Heart left ventricle (tissue), 13 donors: ENCODE data around the gene PTPN5.

Source experiments
- POLR2A ChIP-seq, 2 donors: fragments of 450-650 bp; IDR thresholded peaks; one replicate each; pipeline ENCODE4 v1.6.1; 2017; ENCODE audit warnings: antibody characterized with exemption in 2 of 2, mild to moderate bottlenecking in 2 of 2, moderate library complexity in 2 of 2
- TF ChIP-seq, protein P1 (sequence below), 12 donors: fragments of 200-600 bp; sonication (generic) in 4 of 12; IDR thresholded peaks; one replicate each; pipeline versions ENCODE4 v1.5.0 to v1.8.0; 2018 to 2022; ENCODE audit warnings: antibody characterized with exemption in 12 of 12, mild to moderate bottlenecking in 5 of 12
- donor health status: ischemic (EF 13 %, LVEDD 7.1; RV severe dilation, severe dysfunction).
- donor health status: DM: no; HTN: yes; CAD: no.
- donor health status: DM: no; HTN: no; CAD: no.
- donor health status: ischemic (EF 25% LVEDD 6.9; RV normal size, moderate dysfunction).
- donor health status: ischemic (EF 25% LVEDD 5.7; RV mildly dilated, moderate dysfunction).
- donor health status: ischemic (EF 35%, LVEDD 5.7; RV mildly dilated, moderate dysfunction).
- donor health status: nonischemic (EF 11% LVEDD 7.7; RV severe dilation, severe dysfunction).
- donor health status: DM: yes; HTN: yes; CAD: no.
- donor health status: PGD.
- donor health status: ischemic (EF 29% LVEDD 5.4; RV normal size, mild dysfunction).
- donor health status: nonischemic (EF 23%, LVEDD 6.1; RV moderate dilation, normal function).

DNA sequence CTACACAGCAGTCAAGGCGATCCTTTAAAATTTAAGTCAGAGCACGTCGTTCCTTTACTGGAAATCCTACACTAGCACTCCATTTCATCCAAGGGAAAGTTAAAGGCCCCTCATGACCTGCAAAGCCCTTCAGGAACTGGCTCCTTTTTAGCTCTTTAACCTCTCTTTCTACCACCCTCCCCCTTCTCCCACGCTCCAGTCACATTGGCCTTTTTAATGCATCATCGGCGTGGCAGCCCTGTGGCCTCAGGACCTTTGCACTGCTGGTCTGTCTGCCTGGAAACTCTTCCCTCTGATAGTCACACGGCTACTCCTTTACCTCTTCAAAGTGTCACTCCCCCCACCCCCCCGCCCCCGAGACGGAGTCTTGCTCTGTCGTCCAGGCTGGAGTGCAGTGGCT, 1.2 kb upstream of the PTPN5 start:
- TF ChIP-seq, protein P1, sequence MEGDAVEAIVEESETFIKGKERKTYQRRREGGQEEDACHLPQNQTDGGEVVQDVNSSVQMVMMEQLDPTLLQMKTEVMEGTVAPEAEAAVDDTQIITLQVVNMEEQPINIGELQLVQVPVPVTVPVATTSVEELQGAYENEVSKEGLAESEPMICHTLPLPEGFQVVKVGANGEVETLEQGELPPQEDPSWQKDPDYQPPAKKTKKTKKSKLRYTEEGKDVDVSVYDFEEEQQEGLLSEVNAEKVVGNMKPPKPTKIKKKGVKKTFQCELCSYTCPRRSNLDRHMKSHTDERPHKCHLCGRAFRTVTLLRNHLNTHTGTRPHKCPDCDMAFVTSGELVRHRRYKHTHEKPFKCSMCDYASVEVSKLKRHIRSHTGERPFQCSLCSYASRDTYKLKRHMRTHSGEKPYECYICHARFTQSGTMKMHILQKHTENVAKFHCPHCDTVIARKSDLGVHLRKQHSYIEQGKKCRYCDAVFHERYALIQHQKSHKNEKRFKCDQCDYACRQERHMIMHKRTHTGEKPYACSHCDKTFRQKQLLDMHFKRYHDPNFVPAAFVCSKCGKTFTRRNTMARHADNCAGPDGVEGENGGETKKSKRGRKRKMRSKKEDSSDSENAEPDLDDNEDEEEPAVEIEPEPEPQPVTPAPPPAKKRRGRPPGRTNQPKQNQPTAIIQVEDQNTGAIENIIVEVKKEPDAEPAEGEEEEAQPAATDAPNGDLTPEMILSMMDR (IDR thresholded peaks at IDR 0.05) = no peak
- no peak for TF ChIP-seq POLR2A (IDR thresholded peaks at IDR 0.05)
